22Rv1 (cell line): ENCODE measurements around the gene AS3MT.
"Not testable (repeated sequence)": the region's sequence is repeated elsewhere in the genome, so short reads cannot be mapped to it uniquely, and the experiment has no call there.

Source experiments
- H3K27ac ChIP-seq: fragments of 450-650 bp; 2 replicates; pipeline ENCODE4 v1.5.1; 2017
- ZFX ChIP-seq: fragments of 450-650 bp; IDR thresholded peaks from 2 replicates; pipeline ENCODE4 v1.6.1; 2017; ENCODE audit warnings: antibody characterized with exemption, borderline replicate concordance
- TF ChIP-seq, protein P1 (sequence below): fragments of 450-650 bp; IDR thresholded peaks from 2 replicates; pipeline ENCODE4 v1.5.1; 2017; ENCODE audit warnings: mild to moderate bottlenecking

Gene AS3MT, protein sequence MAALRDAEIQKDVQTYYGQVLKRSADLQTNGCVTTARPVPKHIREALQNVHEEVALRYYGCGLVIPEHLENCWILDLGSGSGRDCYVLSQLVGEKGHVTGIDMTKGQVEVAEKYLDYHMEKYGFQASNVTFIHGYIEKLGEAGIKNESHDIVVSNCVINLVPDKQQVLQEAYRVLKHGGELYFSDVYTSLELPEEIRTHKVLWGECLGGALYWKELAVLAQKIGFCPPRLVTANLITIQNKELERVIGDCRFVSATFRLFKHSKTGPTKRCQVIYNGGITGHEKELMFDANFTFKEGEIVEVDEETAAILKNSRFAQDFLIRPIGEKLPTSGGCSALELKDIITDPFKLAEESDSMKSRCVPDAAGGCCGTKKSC

GRCh38 chr10:102869258-102870198 is at the start of gene AS3MT:
Gene AS3MT (plus strand): TSS chr10:102869470. CDS start chr10:102869593, 123 bp downstream.
- no peak for TF ChIP-seq ZFX
- TF ChIP-seq, protein P1, sequence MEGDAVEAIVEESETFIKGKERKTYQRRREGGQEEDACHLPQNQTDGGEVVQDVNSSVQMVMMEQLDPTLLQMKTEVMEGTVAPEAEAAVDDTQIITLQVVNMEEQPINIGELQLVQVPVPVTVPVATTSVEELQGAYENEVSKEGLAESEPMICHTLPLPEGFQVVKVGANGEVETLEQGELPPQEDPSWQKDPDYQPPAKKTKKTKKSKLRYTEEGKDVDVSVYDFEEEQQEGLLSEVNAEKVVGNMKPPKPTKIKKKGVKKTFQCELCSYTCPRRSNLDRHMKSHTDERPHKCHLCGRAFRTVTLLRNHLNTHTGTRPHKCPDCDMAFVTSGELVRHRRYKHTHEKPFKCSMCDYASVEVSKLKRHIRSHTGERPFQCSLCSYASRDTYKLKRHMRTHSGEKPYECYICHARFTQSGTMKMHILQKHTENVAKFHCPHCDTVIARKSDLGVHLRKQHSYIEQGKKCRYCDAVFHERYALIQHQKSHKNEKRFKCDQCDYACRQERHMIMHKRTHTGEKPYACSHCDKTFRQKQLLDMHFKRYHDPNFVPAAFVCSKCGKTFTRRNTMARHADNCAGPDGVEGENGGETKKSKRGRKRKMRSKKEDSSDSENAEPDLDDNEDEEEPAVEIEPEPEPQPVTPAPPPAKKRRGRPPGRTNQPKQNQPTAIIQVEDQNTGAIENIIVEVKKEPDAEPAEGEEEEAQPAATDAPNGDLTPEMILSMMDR, result no peak
- no peak within 1 kb of the TSS for H3K27ac ChIP-seq

- H3K27ac ChIP-seq, result not testable (repeated sequence)
Observed at GRCh38 chr10:102820008-102820407, 49.3 kb upstream of the AS3MT start.

- H3K27ac ChIP-seq, result no peak overlapping the region
- TF ChIP-seq, protein P1, result no peak
- no peak for TF ChIP-seq ZFX
Observed at GRCh38 chr10:102822222-102822621, 47.0 kb upstream of the AS3MT start.

GRCh38 chr10:102824664-102825063 is 44.6 kb upstream of the AS3MT start:
- TF ChIP-seq, protein P1, result no peak
- TF ChIP-seq ZFX, result no peak
- no peak overlapping the region for H3K27ac ChIP-seq

DNA sequence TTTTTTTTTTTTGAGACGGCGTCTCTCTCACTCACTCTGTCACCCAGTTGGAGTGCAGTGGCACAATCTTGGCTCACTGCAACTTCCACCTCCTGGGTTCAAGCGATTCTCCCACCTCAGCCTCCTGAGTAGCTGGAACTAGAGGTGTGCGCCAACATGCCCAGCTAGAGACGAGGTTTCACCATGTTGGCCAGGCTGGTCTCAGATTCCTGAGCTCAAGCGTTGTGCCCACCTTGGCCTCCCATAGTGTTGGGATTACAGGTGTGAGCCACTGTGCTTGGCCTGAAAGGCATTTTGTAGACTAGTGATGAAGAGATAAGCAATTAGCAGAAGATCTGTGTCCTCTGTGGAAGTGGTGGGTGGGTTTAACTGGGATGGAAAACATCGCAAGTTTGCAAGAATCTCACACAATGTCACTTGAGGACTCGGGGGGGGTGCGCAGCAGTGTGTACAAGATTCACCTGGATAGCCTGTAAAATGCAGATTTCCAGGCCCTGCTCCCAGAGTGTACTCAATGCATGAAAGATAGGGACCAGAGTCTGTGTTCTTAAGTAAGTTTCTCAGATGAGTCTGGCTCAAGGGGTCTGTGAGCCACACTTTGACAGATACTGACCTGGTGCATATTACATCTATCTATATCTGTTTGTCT is 43.0 kb upstream of the AS3MT start:
- TF ChIP-seq, protein P1, result no peak
- TF ChIP-seq ZFX, result no peak
- H3K27ac ChIP-seq, result no peak overlapping the region

DNA sequence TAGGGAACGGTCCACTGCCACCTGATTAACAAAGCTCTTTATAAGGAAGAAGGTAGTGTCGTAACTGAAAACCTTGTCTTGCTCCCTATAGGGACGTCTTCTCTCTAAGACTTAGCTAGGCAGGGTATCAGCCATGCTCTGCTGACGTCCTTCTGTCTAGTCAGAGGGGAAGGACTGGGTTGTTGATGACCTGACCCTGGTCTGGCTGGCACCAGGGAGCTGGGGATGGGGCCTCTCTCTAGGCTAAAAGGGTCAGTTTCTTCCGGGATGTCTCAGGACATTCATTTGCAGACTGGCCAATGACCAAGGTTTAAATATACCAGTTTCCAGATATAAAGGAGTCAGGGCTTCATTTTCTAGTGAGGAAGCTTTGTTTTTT is 41.7 kb upstream of the AS3MT start:
- TF ChIP-seq ZFX, result no peak
- TF ChIP-seq, protein P1, result no peak
- no peak overlapping the region for H3K27ac ChIP-seq

- TF ChIP-seq ZFX, result no peak
- TF ChIP-seq, protein P1, result no peak
- H3K27ac ChIP-seq, result no peak overlapping the region
Observed at GRCh38 chr10:102831322-102832071, 37.8 kb upstream of the AS3MT start.
